Activated T-cell treated with anti-CD3 and anti-CD28 coated beads, Interleukin-2, amount 50 U/mL, for 24 hours (primary cell): ENCODE data around the gene ADGRB3.
"Not testable (repeated sequence)": the region's sequence is repeated elsewhere in the genome, so short reads cannot be mapped to it uniquely, and the experiment has no call there.

Experiments used
- DNase-seq: peaks from one replicate; pipeline ENCODE4 v3.0.0-alpha.2; 2020
- H3K27ac Mint-ChIP-seq: 2 replicates; pipeline ENCODE4 v1.8.0; 2020; ENCODE audit warnings: mild to moderate bottlenecking, mixed read lengths
- H3K27me3 Mint-ChIP-seq: 2 replicates; pipeline ENCODE4 v1.8.0; 2020; ENCODE audit warnings: mixed read lengths
- H3K36me3 Mint-ChIP-seq: 2 replicates; pipeline ENCODE4 v1.8.0; 2020; ENCODE audit warnings: low read depth, mixed read lengths
- H3K4me1 Mint-ChIP-seq: 2 replicates; pipeline ENCODE4 v1.8.0; 2020; ENCODE audit warnings: low read depth, mixed read lengths
- H3K4me3 Mint-ChIP-seq: 2 replicates; pipeline ENCODE4 v1.8.0; 2020; ENCODE audit warnings: mild to moderate bottlenecking, moderate library complexity, mixed read lengths
- H3K9me3 Mint-ChIP-seq: 2 replicates; pipeline ENCODE4 v1.8.0; 2020; ENCODE audit warnings: mixed read lengths

ADGRB3 gene

GRCh38 chr6:68911334-68911733 is 276.3 kb downstream of the ADGRB3 start:
- no peaks in the 10 kb centered on the region for H3K36me3 Mint-ChIP-seq
- no peaks in the 10 kb centered on the region for H3K9me3 Mint-ChIP-seq
- H3K4me3 Mint-ChIP-seq, result no peak overlapping the region
- no peaks in the 10 kb centered on the region for H3K27me3 Mint-ChIP-seq
- no peak for DNase-seq
- H3K27ac Mint-ChIP-seq, result no peak overlapping the region
- no peaks in the 10 kb centered on the region for H3K4me1 Mint-ChIP-seq

GRCh38 chr6:68911811-68912210 is 276.7 kb downstream of the ADGRB3 start:
- Mint-ChIP-seq H3K9me3 (no peaks in the 10 kb centered on the region), H3K36me3 (no peaks in the 10 kb centered on the region)
- DNase-seq, result no peak

GRCh38 chr6:68912805-68913204 is 277.7 kb downstream of the ADGRB3 start:
- not testable (repeated sequence) for H3K4me3 Mint-ChIP-seq, DNase-seq, H3K27me3 Mint-ChIP-seq, H3K36me3 Mint-ChIP-seq, H3K4me1 Mint-ChIP-seq, H3K27ac Mint-ChIP-seq, H3K9me3 Mint-ChIP-seq

More at GRCh38 chr6:68911811-68912210, 276.7 kb downstream of the ADGRB3 start:
- Mint-ChIP-seq H3K4me1 (no peaks in the 10 kb centered on the region), H3K27ac (no peak overlapping the region), H3K4me3 (no peak overlapping the region), H3K27me3 (no peaks in the 10 kb centered on the region)

- no peak overlapping the region for H3K4me3 Mint-ChIP-seq
- no peak for DNase-seq
- no peaks in the 10 kb centered on the region for H3K27me3 Mint-ChIP-seq
- H3K9me3 Mint-ChIP-seq, result peaks cover 3% of the 10 kb centered on the region
- no peak overlapping the region for H3K27ac Mint-ChIP-seq
- H3K4me1 Mint-ChIP-seq, result no peaks in the 10 kb centered on the region
- no peaks in the 10 kb centered on the region for H3K36me3 Mint-ChIP-seq
Observed at GRCh38 chr6:68915586-68915985, 280.5 kb downstream of the ADGRB3 start.

GRCh38 chr6:68919537-68919936 is 284.5 kb downstream of the ADGRB3 start:
- no peaks in the 10 kb centered on the region for H3K27me3 Mint-ChIP-seq

GRCh38 chr6:68941345-68941744 is 306.3 kb downstream of the ADGRB3 start:
- H3K4me1 Mint-ChIP-seq, result no peaks in the 10 kb centered on the region
- no peaks in the 10 kb centered on the region for H3K27me3 Mint-ChIP-seq
- DNase-seq, result no peak
- no peaks in the 10 kb centered on the region for H3K9me3 Mint-ChIP-seq
- no peaks in the 10 kb centered on the region for H3K36me3 Mint-ChIP-seq
- H3K4me3 Mint-ChIP-seq, result no peak overlapping the region
- H3K27ac Mint-ChIP-seq, result no peak overlapping the region

More at GRCh38 chr6:68919537-68919936, 284.5 kb downstream of the ADGRB3 start:
- H3K27ac Mint-ChIP-seq, result no peak overlapping the region
- H3K9me3 Mint-ChIP-seq, result peaks cover 3% of the 10 kb centered on the region
- H3K4me3 Mint-ChIP-seq, result no peak overlapping the region
- no peak for DNase-seq
- H3K4me1 Mint-ChIP-seq, result no peaks in the 10 kb centered on the region
- H3K36me3 Mint-ChIP-seq, result no peaks in the 10 kb centered on the region

GRCh38 chr6:68947721-68948120 is 312.6 kb downstream of the ADGRB3 start:
- Mint-ChIP-seq H3K4me3 (no peak overlapping the region), H3K4me1 (no peaks in the 10 kb centered on the region), H3K27me3 (no peaks in the 10 kb centered on the region), H3K27ac (no peak overlapping the region), H3K9me3 (no peaks in the 10 kb centered on the region), H3K36me3 (no peaks in the 10 kb centered on the region)
- no peak for DNase-seq

- H3K4me1 Mint-ChIP-seq, result no peaks in the 10 kb centered on the region
- no peaks in the 10 kb centered on the region for H3K27me3 Mint-ChIP-seq
- no peaks in the 10 kb centered on the region for H3K9me3 Mint-ChIP-seq
- no peak for DNase-seq
- no peak overlapping the region for H3K4me3 Mint-ChIP-seq
- H3K36me3 Mint-ChIP-seq, result no peaks in the 10 kb centered on the region
- H3K27ac Mint-ChIP-seq, result no peak overlapping the region
Observed at GRCh38 chr6:68951270-68951669, 316.2 kb downstream of the ADGRB3 start.

GRCh38 chr6:68958327-68958726 is 323.2 kb downstream of the ADGRB3 start:
- Mint-ChIP-seq H3K27me3 (no peaks in the 10 kb centered on the region), H3K36me3 (no peaks in the 10 kb centered on the region), H3K9me3 (no peaks in the 10 kb centered on the region), H3K4me1 (no peaks in the 10 kb centered on the region), H3K27ac (no peak overlapping the region), H3K4me3 (no peak overlapping the region)
- no peak for DNase-seq

GRCh38 chr6:68967549-68968300 is 332.6 kb downstream of the ADGRB3 start:
- Mint-ChIP-seq H3K4me1 (peaks cover 9% of the 10 kb centered on the region), H3K36me3 (no peaks in the 10 kb centered on the region), H3K9me3 (no peaks in the 10 kb centered on the region), H3K27ac (no peak overlapping the region), H3K27me3 (no peaks in the 10 kb centered on the region), H3K4me3 (no peak overlapping the region)
- peak; percentile 43 for DNase-seq

- Mint-ChIP-seq H3K4me3 (no peak overlapping the region), H3K4me1 (peaks cover 9% of the 10 kb centered on the region), H3K36me3 (no peaks in the 10 kb centered on the region), H3K9me3 (no peaks in the 10 kb centered on the region), H3K27me3 (no peaks in the 10 kb centered on the region), H3K27ac (no peak overlapping the region)
- DNase-seq, result no peak
Observed at GRCh38 chr6:68968301-68968649, 333.2 kb downstream of the ADGRB3 start.

GRCh38 chr6:68973066-68973465 is 338.0 kb downstream of the ADGRB3 start:
- no peak for DNase-seq
- H3K4me1 Mint-ChIP-seq, result peaks cover 1% of the 10 kb centered on the region
- H3K4me3 Mint-ChIP-seq, result no peak overlapping the region
- no peaks in the 10 kb centered on the region for H3K36me3 Mint-ChIP-seq
- H3K27me3 Mint-ChIP-seq, result no peaks in the 10 kb centered on the region
- no peaks in the 10 kb centered on the region for H3K9me3 Mint-ChIP-seq
- H3K27ac Mint-ChIP-seq, result no peak overlapping the region

- no peak overlapping the region for H3K4me3 Mint-ChIP-seq
- no peak for DNase-seq
- no peaks in the 10 kb centered on the region for H3K27me3 Mint-ChIP-seq
- H3K27ac Mint-ChIP-seq, result no peak overlapping the region
- no peaks in the 10 kb centered on the region for H3K9me3 Mint-ChIP-seq
- H3K36me3 Mint-ChIP-seq, result no peaks in the 10 kb centered on the region
- no peaks in the 10 kb centered on the region for H3K4me1 Mint-ChIP-seq
Observed at GRCh38 chr6:68975064-68975463, 340.0 kb downstream of the ADGRB3 start.

- H3K9me3 Mint-ChIP-seq, result no peaks in the 10 kb centered on the region
- H3K27me3 Mint-ChIP-seq, result no peaks in the 10 kb centered on the region
- no peaks in the 10 kb centered on the region for H3K36me3 Mint-ChIP-seq
- no peak overlapping the region for H3K27ac Mint-ChIP-seq
- no peaks in the 10 kb centered on the region for H3K4me1 Mint-ChIP-seq
- no peak overlapping the region for H3K4me3 Mint-ChIP-seq
- DNase-seq, result no peak
Observed at GRCh38 chr6:68975816-68976215, 340.7 kb downstream of the ADGRB3 start.

GRCh38 chr6:68976260-68976659 is 341.2 kb downstream of the ADGRB3 start:
- Mint-ChIP-seq H3K4me1 (no peaks in the 10 kb centered on the region), H3K4me3 (no peak overlapping the region), H3K27me3 (no peaks in the 10 kb centered on the region), H3K36me3 (no peaks in the 10 kb centered on the region), H3K9me3 (no peaks in the 10 kb centered on the region), H3K27ac (no peak overlapping the region)
- no peak for DNase-seq

GRCh38 chr6:68978411-68978810 is 343.3 kb downstream of the ADGRB3 start:
- H3K4me3 Mint-ChIP-seq, result no peak overlapping the region
- H3K36me3 Mint-ChIP-seq, result no peaks in the 10 kb centered on the region
- H3K4me1 Mint-ChIP-seq, result no peaks in the 10 kb centered on the region
- no peak for DNase-seq
- no peaks in the 10 kb centered on the region for H3K9me3 Mint-ChIP-seq
- no peak overlapping the region for H3K27ac Mint-ChIP-seq
- no peaks in the 10 kb centered on the region for H3K27me3 Mint-ChIP-seq
